ENCODE data around the gene EFHD2.

The EFHD2 gene

DNA sequence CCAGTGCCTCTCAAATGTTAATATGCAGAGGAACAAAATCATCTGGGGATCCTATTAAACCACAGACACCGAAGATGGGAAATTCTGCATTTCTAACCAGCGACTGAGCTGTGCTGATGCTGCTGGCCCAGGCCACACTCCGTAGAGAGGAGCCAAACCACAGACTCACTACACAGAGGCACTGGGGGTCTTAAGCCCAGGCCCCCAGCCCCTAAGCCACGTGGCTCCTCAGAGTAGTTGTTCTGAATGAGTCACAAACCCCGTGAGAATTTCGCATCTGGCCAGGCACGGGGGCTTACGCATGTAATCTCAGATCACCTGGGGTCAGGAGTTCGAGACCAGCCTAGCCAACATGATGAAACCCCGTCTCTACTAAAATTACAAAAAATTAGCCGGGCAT is 44.0 kb downstream of the EFHD2 start:
- no peak for ATAC-seq
- no peak for TF ChIP-seq ZNF565 (CRISPR knock-in tag; conservative IDR thresholded peaks at IDR 0.05; ENCODE audit: low read depth)
- TF ChIP-seq OSR1 (CRISPR knock-in tag; IDR thresholded peaks at IDR 0.05): no peak
- TF ChIP-seq, protein P1, sequence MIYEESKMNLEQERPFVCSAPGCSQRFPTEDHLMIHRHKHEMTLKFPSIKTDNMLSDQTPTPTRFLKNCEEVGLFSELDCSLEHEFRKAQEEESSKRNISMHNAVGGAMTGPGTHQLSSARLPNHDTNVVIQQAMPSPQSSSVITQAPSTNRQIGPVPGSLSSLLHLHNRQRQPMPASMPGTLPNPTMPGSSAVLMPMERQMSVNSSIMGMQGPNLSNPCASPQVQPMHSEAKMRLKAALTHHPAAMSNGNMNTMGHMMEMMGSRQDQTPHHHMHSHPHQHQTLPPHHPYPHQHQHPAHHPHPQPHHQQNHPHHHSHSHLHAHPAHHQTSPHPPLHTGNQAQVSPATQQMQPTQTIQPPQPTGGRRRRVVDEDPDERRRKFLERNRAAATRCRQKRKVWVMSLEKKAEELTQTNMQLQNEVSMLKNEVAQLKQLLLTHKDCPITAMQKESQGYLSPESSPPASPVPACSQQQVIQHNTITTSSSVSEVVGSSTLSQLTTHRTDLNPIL (CRISPR knock-in tag; IDR thresholded peaks at IDR 0.05; ENCODE audit: low read depth): no peak
- TF ChIP-seq ZNF70 (CRISPR knock-in tag; IDR thresholded peaks at IDR 0.05): no peak
- TF ChIP-seq, protein P2, sequence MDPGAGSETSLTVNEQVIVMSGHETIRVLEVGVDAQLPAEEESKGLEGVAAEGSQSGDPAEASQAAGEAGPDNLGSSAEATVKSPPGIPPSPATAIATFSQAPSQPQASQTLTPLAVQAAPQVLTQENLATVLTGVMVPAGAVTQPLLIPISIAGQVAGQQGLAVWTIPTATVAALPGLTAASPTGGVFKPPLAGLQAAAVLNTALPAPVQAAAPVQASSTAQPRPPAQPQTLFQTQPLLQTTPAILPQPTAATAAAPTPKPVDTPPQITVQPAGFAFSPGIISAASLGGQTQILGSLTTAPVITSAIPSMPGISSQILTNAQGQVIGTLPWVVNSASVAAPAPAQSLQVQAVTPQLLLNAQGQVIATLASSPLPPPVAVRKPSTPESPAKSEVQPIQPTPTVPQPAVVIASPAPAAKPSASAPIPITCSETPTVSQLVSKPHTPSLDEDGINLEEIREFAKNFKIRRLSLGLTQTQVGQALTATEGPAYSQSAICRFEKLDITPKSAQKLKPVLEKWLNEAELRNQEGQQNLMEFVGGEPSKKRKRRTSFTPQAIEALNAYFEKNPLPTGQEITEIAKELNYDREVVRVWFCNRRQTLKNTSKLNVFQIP (CRISPR knock-in tag; IDR thresholded peaks at IDR 0.05; ENCODE audit: borderline replicate concordance, low read depth): no peak
- no peak for TF ChIP-seq SNAI2 (CRISPR knock-in tag; IDR thresholded peaks at IDR 0.05)
- TF ChIP-seq TOX (CRISPR knock-in tag; IDR thresholded peaks at IDR 0.05; ENCODE audit: borderline replicate concordance): no peak
- no peak for TF ChIP-seq PPARA (CRISPR knock-in tag; IDR thresholded peaks at IDR 0.05; ENCODE audit: borderline replicate concordance)
- TF ChIP-seq, protein P3, sequence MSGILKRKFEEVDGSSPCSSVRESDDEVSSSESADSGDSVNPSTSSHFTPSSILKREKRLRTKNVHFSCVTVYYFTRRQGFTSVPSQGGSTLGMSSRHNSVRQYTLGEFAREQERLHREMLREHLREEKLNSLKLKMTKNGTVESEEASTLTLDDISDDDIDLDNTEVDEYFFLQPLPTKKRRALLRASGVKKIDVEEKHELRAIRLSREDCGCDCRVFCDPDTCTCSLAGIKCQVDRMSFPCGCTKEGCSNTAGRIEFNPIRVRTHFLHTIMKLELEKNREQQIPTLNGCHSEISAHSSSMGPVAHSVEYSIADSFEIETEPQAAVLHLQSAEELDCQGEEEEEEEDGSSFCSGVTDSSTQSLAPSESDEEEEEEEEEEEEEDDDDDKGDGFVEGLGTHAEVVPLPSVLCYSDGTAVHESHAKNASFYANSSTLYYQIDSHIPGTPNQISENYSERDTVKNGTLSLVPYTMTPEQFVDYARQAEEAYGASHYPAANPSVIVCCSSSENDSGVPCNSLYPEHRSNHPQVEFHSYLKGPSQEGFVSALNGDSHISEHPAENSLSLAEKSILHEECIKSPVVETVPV (CRISPR knock-in tag; IDR thresholded peaks at IDR 0.05): no peak
- TF ChIP-seq, protein P4, sequence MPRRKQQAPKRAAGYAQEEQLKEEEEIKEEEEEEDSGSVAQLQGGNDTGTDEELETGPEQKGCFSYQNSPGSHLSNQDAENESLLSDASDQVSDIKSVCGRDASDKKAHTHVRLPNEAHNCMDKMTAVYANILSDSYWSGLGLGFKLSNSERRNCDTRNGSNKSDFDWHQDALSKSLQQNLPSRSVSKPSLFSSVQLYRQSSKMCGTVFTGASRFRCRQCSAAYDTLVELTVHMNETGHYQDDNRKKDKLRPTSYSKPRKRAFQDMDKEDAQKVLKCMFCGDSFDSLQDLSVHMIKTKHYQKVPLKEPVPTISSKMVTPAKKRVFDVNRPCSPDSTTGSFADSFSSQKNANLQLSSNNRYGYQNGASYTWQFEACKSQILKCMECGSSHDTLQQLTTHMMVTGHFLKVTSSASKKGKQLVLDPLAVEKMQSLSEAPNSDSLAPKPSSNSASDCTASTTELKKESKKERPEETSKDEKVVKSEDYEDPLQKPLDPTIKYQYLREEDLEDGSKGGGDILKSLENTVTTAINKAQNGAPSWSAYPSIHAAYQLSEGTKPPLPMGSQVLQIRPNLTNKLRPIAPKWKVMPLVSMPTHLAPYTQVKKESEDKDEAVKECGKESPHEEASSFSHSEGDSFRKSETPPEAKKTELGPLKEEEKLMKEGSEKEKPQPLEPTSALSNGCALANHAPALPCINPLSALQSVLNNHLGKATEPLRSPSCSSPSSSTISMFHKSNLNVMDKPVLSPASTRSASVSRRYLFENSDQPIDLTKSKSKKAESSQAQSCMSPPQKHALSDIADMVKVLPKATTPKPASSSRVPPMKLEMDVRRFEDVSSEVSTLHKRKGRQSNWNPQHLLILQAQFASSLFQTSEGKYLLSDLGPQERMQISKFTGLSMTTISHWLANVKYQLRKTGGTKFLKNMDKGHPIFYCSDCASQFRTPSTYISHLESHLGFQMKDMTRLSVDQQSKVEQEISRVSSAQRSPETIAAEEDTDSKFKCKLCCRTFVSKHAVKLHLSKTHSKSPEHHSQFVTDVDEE (CRISPR knock-in tag; IDR thresholded peaks at IDR 0.05): no peak
- TF ChIP-seq ZFP30 (CRISPR knock-in tag; IDR thresholded peaks at IDR 0.05): no peak
- TF ChIP-seq GLIS3 (CRISPR knock-in tag; IDR thresholded peaks at IDR 0.05): no peak
- no peak for TF ChIP-seq ESRRG (CRISPR knock-in tag; IDR thresholded peaks at IDR 0.05)
- no peak for TF ChIP-seq RARB (CRISPR knock-in tag; IDR thresholded peaks at IDR 0.05)
- TF ChIP-seq ZFP3 (CRISPR knock-in tag; IDR thresholded peaks at IDR 0.05): no peak
- no peak for TF ChIP-seq ISL1 (CRISPR knock-in tag; IDR thresholded peaks at IDR 0.05)
- TF ChIP-seq, protein P5, sequence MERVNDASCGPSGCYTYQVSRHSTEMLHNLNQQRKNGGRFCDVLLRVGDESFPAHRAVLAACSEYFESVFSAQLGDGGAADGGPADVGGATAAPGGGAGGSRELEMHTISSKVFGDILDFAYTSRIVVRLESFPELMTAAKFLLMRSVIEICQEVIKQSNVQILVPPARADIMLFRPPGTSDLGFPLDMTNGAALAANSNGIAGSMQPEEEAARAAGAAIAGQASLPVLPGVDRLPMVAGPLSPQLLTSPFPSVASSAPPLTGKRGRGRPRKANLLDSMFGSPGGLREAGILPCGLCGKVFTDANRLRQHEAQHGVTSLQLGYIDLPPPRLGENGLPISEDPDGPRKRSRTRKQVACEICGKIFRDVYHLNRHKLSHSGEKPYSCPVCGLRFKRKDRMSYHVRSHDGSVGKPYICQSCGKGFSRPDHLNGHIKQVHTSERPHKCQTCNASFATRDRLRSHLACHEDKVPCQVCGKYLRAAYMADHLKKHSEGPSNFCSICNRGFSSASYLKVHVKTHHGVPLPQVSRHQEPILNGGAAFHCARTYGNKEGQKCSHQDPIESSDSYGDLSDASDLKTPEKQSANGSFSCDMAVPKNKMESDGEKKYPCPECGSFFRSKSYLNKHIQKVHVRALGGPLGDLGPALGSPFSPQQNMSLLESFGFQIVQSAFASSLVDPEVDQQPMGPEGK (CRISPR knock-in tag; IDR thresholded peaks at IDR 0.05; ENCODE audit: borderline replicate concordance): no peak
- TF ChIP-seq ARNTL (CRISPR knock-in tag; IDR thresholded peaks at IDR 0.05; ENCODE audit: borderline replicate concordance, low read depth): no peak
- TF ChIP-seq ZC3H10 (CRISPR knock-in tag; IDR thresholded peaks at IDR 0.05): no peak
- TF ChIP-seq TCF4 (CRISPR knock-in tag; IDR thresholded peaks at IDR 0.05; ENCODE audit: borderline replicate concordance): no peak

DNA sequence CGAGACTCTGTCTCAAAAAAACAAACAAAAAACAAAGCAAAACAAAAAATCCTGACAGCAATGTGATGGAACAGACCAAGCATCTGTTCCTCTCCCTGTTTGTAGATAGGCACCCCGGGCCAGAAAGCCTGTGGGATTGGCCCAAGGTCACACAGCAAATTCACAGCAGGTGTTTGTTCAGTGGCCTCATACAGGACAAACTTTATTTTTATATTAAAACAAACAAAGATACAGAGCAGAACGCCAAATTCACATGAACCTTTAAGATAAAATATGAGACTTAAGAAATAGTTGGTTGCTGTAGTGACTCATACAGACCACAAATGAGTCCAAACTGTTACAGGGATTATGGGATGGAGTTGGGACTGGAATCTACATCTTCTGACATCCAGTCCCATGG is 44.6 kb downstream of the EFHD2 start:
- peak; percentile 49; the same call in 2 of the 3 replicates for ATAC-seq
- no peak for TF ChIP-seq ARNTL (CRISPR knock-in tag; IDR thresholded peaks at IDR 0.05; ENCODE audit: borderline replicate concordance, low read depth)
- no peak for TF ChIP-seq RARB (CRISPR knock-in tag; IDR thresholded peaks at IDR 0.05)
- TF ChIP-seq, protein P1 (CRISPR knock-in tag; IDR thresholded peaks at IDR 0.05; ENCODE audit: low read depth): no peak
- TF ChIP-seq, protein P3 (CRISPR knock-in tag; IDR thresholded peaks at IDR 0.05): no peak
- no peak for TF ChIP-seq ZC3H10 (CRISPR knock-in tag; IDR thresholded peaks at IDR 0.05)
- TF ChIP-seq ZNF70 (CRISPR knock-in tag; IDR thresholded peaks at IDR 0.05): no peak
- TF ChIP-seq ISL1 (CRISPR knock-in tag; IDR thresholded peaks at IDR 0.05): no peak
- no peak for TF ChIP-seq CSDC2 (CRISPR knock-in tag; IDR thresholded peaks at IDR 0.05)

Measured in SK-N-SH treated with all-trans-retinoic acid at 6 μM for 48 hours (cell line).